HAP-1 (cell line): ENCODE data around the gene ABHD17B.

Experiments
- DNase-seq, 2 experiments: peaks; one replicate each; pipeline ENCODE4 v3.0.0-alpha.2; 2016 to 2020; ENCODE audit warnings: low spot score in 2 of 2
- H3K27me3 ChIP-seq: fragments of 250-450 bp; sonication (Bioruptor Pico); 2 replicates; pipeline ENCODE4 v1.5.1; 2020; ENCODE audit warnings: low read depth, mild to moderate bottlenecking, moderate library complexity
- H3K36me3 ChIP-seq: fragments of 250-450 bp; sonication (Bioruptor Pico); replicated peaks from 2 replicates; pipeline ENCODE4 v1.5.1; 2020; ENCODE audit warnings: mild to moderate bottlenecking
- H3K4me1 ChIP-seq: fragments of 250-450 bp; sonication (Bioruptor Pico); 2 replicates; pipeline ENCODE4 v1.5.1; 2020; ENCODE audit warnings: mild to moderate bottlenecking
- H3K4me3 ChIP-seq: fragments of 250-450 bp; sonication (Bioruptor Pico); 2 replicates; pipeline ENCODE4 v1.5.1; 2020; ENCODE audit warnings: mild to moderate bottlenecking, moderate library complexity
- H3K9me3 ChIP-seq: fragments of 250-450 bp; sonication (Bioruptor Pico); 2 replicates; pipeline ENCODE4 v1.5.1; 2020; ENCODE audit warnings: mild to moderate bottlenecking, moderate library complexity
- in situ Hi-C: fragments of 300-500 bp; cut with MboI; formaldehyde crosslinking; loops from 3 replicates; pipeline ENCODE4 v1.14.3; 2020; ENCODE audit warnings: low sequenced_read_pairs, inconsistent platforms, mixed read lengths

Gene ABHD17B

GRCh38 chr9:71928376-71928775 lies 17.4 kb upstream of the ABHD17B start:
- Histone ChIP-seq H3K9me3 (no peaks in the 10 kb centered on the region), H3K36me3 (no peaks in the 10 kb centered on the region), H3K27me3 (no peaks in the 10 kb centered on the region), H3K4me1 (no peaks in the 10 kb centered on the region), H3K4me3 (no peak overlapping the region)
- in situ Hi-C loops, result no loop called here
- DNase-seq, result no peak

- no peaks in the 10 kb centered on the region for H3K36me3 ChIP-seq
- peaks cover 7% of the 10 kb centered on the region for H3K4me1 ChIP-seq
- no peak for DNase-seq
- H3K9me3 ChIP-seq, result no peaks in the 10 kb centered on the region
- in situ Hi-C loops, result no loop called here
- no peaks in the 10 kb centered on the region for H3K27me3 ChIP-seq
- H3K4me3 ChIP-seq, result no peak overlapping the region
These were observed 14.8 kb upstream of the ABHD17B start for GRCh38 chr9:71925834-71926233.

- Histone ChIP-seq H3K4me1 (peaks cover 15% of the 10 kb centered on the region), H3K36me3 (no peaks in the 10 kb centered on the region), H3K27me3 (no peaks in the 10 kb centered on the region), H3K9me3 (no peaks in the 10 kb centered on the region), H3K4me3 (no peak overlapping the region)
- in situ Hi-C loops, result no loop called here
- DNase-seq, result no peak
These were observed 13.6 kb upstream of the ABHD17B start for GRCh38 chr9:71924576-71924975.

GRCh38 chr9:71921190-71921814 lies 10.3 kb upstream of the ABHD17B start:
- H3K4me3 ChIP-seq, result no peak overlapping the region
- in situ Hi-C loops, result no loop called here

GRCh38 chr9:71920456-71921189 lies 9.6 kb upstream of the ABHD17B start:
- in situ Hi-C loops, result no loop called here

More at GRCh38 chr9:71921190-71921814, 10.3 kb upstream of the ABHD17B start:
- DNase-seq, result peak; percentile 14 to 63
- Histone ChIP-seq H3K9me3 (no peaks in the 10 kb centered on the region), H3K27me3 (no peaks in the 10 kb centered on the region), H3K4me1 (peaks cover 15% of the 10 kb centered on the region), H3K36me3 (no peaks in the 10 kb centered on the region)

GRCh38 chr9:71918419-71918818 lies 7.4 kb upstream of the ABHD17B start:
- H3K4me1 ChIP-seq, result peaks cover 15% of the 10 kb centered on the region
- no peaks in the 10 kb centered on the region for H3K36me3 ChIP-seq

More at GRCh38 chr9:71920456-71921189, 9.6 kb upstream of the ABHD17B start:
- peak in 1 of 2 experiments; percentile 11 for DNase-seq
- H3K27me3 ChIP-seq, result no peaks in the 10 kb centered on the region
- peaks cover 15% of the 10 kb centered on the region for H3K4me1 ChIP-seq
- H3K36me3 ChIP-seq, result no peaks in the 10 kb centered on the region
- H3K9me3 ChIP-seq, result no peaks in the 10 kb centered on the region
- H3K4me3 ChIP-seq, result no peak overlapping the region

GRCh38 chr9:71916834-71917534 lies 6.0 kb upstream of the ABHD17B start:
- Histone ChIP-seq H3K9me3 (no peaks in the 10 kb centered on the region), H3K4me3 (no peak overlapping the region), H3K4me1 (peaks cover 18% of the 10 kb centered on the region), H3K36me3 (no peaks in the 10 kb centered on the region), H3K27me3 (no peaks in the 10 kb centered on the region)
- no peak for DNase-seq
- in situ Hi-C loops, result no loop called here

More at GRCh38 chr9:71918419-71918818, 7.4 kb upstream of the ABHD17B start:
- H3K27me3 ChIP-seq, result no peaks in the 10 kb centered on the region
- DNase-seq, result no peak
- no peaks in the 10 kb centered on the region for H3K9me3 ChIP-seq
- no peak overlapping the region for H3K4me3 ChIP-seq
- in situ Hi-C loops, result no loop called here

- Histone ChIP-seq H3K4me3 (no peak overlapping the region), H3K9me3 (no peaks in the 10 kb centered on the region), H3K4me1 (peaks cover 8% of the 10 kb centered on the region), H3K36me3 (no peaks in the 10 kb centered on the region), H3K27me3 (no peaks in the 10 kb centered on the region)
- no peak for DNase-seq
- in situ Hi-C loops, result no loop called here
These were observed 4.5 kb upstream of the ABHD17B start for GRCh38 chr9:71915495-71915894.

GRCh38 chr9:71911908-71912335 lies 929 bp upstream of the ABHD17B start:
- Histone ChIP-seq H3K27me3 (no peaks in the 10 kb centered on the region), H3K36me3 (no peaks in the 10 kb centered on the region), H3K4me1 (peaks cover 2% of the 10 kb centered on the region), H3K9me3 (no peaks in the 10 kb centered on the region), H3K4me3 (peak overlapping the region; percentile 75)
- in situ Hi-C loops, result no loop called here
- DNase-seq, result no peak

- in situ Hi-C loops, result no loop called here
- H3K4me3 ChIP-seq, result peak overlapping the region; percentile 75
- H3K4me1 ChIP-seq, result peaks cover 2% of the 10 kb centered on the region
- DNase-seq, result no peak
- H3K36me3 ChIP-seq, result peaks cover 7% of the 10 kb centered on the region
- no peaks in the 10 kb centered on the region for H3K9me3 ChIP-seq
- H3K27me3 ChIP-seq, result no peaks in the 10 kb centered on the region
These were observed 338 bp downstream of the ABHD17B start for GRCh38 chr9:71910650-71911060.

GRCh38 chr9:71909887-71910649 lies 925 bp downstream of the ABHD17B start:
- Histone ChIP-seq H3K4me3 (peak overlapping the region; percentile 75), H3K9me3 (no peaks in the 10 kb centered on the region), H3K27me3 (no peaks in the 10 kb centered on the region), H3K4me1 (peaks cover 2% of the 10 kb centered on the region), H3K36me3 (peaks cover 11% of the 10 kb centered on the region)
- peak; percentile 56 to 81 for DNase-seq
- in situ Hi-C loops, result no loop called here

- H3K36me3 ChIP-seq, result peaks cover 11% of the 10 kb centered on the region
- in situ Hi-C loops, result no loop called here
- H3K27me3 ChIP-seq, result no peaks in the 10 kb centered on the region
- peak overlapping the region; percentile 75 for H3K4me3 ChIP-seq
- H3K4me1 ChIP-seq, result peaks cover 2% of the 10 kb centered on the region
- no peak for DNase-seq
- no peaks in the 10 kb centered on the region for H3K9me3 ChIP-seq
These were observed 2.2 kb downstream of the ABHD17B start for GRCh38 chr9:71908825-71909224.

GRCh38 chr9:71904076-71904475 lies 6.9 kb downstream of the ABHD17B start:
- no peak for DNase-seq
- in situ Hi-C loops, result no loop called here
- Histone ChIP-seq H3K27me3 (no peaks in the 10 kb centered on the region), H3K4me1 (peaks cover 3% of the 10 kb centered on the region), H3K36me3 (peaks cover 11% of the 10 kb centered on the region), H3K9me3 (no peaks in the 10 kb centered on the region), H3K4me3 (no peak overlapping the region)
